HL-60 (cell line): ENCODE results near the gene LAP3.
A peak's percentile ranks its signal among the peaks of the same experiment; 100 is the strongest.

ENCODE experiments used
- DNase-seq, 2 experiments: peaks; one replicate each; pipeline ENCODE4 v3.0.0-alpha.2; 2010 to 2020; ENCODE audit warnings: low read depth in 1 of 2, low spot score in 1 of 2
- H3K27ac ChIP-seq: fragments of 250-450 bp; sonication (Bioruptor Pico); replicated peaks from 2 replicates; pipeline ENCODE4 v1.5.1; 2020; ENCODE audit warnings: mild to moderate bottlenecking, moderate library complexity
- H3K27me3 ChIP-seq: fragments of 250-450 bp; sonication (Bioruptor Pico); 2 replicates; pipeline ENCODE4 v1.5.1; 2021; ENCODE audit warnings: mild to moderate bottlenecking, moderate library complexity; ENCODE audit not compliant: insufficient read depth, poor library complexity, severe bottlenecking
- H3K4me3 ChIP-seq: replicated peaks from 2 replicates; pipeline ENCODE4 v1.5.1; 2011; ENCODE audit warnings: mild to moderate bottlenecking, control low read depth, low read length; ENCODE audit not compliant: insufficient read depth
- CTCF ChIP-seq: IDR thresholded peaks from one replicate; pipeline ENCODE4 v1.5.1; 2011; ENCODE audit warnings: low read length, control low read depth, inconsistent platforms; ENCODE audit not compliant: insufficient read depth
- GABPA ChIP-seq: IDR thresholded peaks from 2 replicates; pipeline ENCODE4 v1.6.1; 2012; ENCODE audit warnings: low read depth
- POLR2AphosphoS5 ChIP-seq: IDR thresholded peaks from 2 replicates; pipeline ENCODE4 v1.6.1; 2012; ENCODE audit warnings: low read depth
- REST ChIP-seq: IDR thresholded peaks from 2 replicates; pipeline ENCODE4 v1.6.1; 2012; ENCODE audit warnings: low read depth; ENCODE audit not compliant: insufficient replicate concordance
- SPI1 ChIP-seq: IDR thresholded peaks from 2 replicates; pipeline ENCODE4 v1.6.1; 2012; ENCODE audit warnings: low read depth, mild to moderate bottlenecking, borderline replicate concordance

The LAP3 gene

GRCh38 chr4:17544205-17544604, 32.8 kb upstream of the LAP3 start:
- TF ChIP-seq POLR2AphosphoS5 (no peak), GABPA (no peak), SPI1 (no peak), REST (no peak), CTCF (no peak)
- Histone ChIP-seq H3K27me3 (no peaks in the 10 kb centered on the region), H3K4me3 (no peak overlapping the region), H3K27ac (no peak overlapping the region)
- peak in 1 of 2 experiments; percentile 7 for DNase-seq

- no peak overlapping the region for H3K4me3 ChIP-seq
- H3K27ac ChIP-seq, result no peak overlapping the region
- no peak for TF ChIP-seq POLR2AphosphoS5
- TF ChIP-seq REST, result no peak
- TF ChIP-seq SPI1, result no peak
- no peak for TF ChIP-seq GABPA
- TF ChIP-seq CTCF, result no peak
- no peaks in the 10 kb centered on the region for H3K27me3 ChIP-seq
- no peak for DNase-seq
These were observed 32.2 kb upstream of the LAP3 start for GRCh38 chr4:17544831-17545234.

GRCh38 chr4:17545374-17546140, 31.4 kb upstream of the LAP3 start:
- H3K27ac ChIP-seq, result no peak overlapping the region
- TF ChIP-seq GABPA (no peak), SPI1 (no peak)

GRCh38 chr4:17546222-17546621, 30.8 kb upstream of the LAP3 start:
- TF ChIP-seq SPI1, result no peak
- TF ChIP-seq REST, result no peak
- TF ChIP-seq GABPA, result no peak
- no peak for TF ChIP-seq CTCF
- TF ChIP-seq POLR2AphosphoS5, result no peak
- no peaks in the 10 kb centered on the region for H3K27me3 ChIP-seq
- no peak overlapping the region for H3K4me3 ChIP-seq
- H3K27ac ChIP-seq, result no peak overlapping the region
- DNase-seq, result no peak

More at GRCh38 chr4:17545374-17546140, 31.4 kb upstream of the LAP3 start:
- DNase-seq, result no peak
- Histone ChIP-seq H3K4me3 (no peak overlapping the region), H3K27me3 (no peaks in the 10 kb centered on the region)
